ENCODE measurements around the gene NCAPG.
"Not testable (repeated sequence)": the region's sequence is repeated elsewhere in the genome, so short reads cannot be mapped to it uniquely, and the experiment has no call there.

The NCAPG gene

DNA sequence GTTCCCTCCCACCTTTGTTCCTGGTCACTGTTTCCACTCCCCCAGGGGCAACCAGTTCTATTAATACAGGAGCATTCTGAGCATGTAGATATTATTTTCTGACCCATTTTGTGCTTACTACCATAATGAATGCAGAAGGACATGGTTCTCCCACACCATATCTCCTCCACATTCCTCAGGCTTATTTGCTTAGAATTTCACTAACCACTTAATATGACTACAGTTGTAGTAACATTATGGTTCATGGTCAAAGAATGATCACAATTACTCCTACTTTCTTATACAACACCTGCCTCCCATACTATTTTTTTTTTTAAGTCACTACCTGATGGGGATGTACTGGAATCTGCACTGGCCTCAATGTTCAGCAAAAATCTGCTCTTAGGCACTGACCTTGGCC is 21.8 kb upstream of the NCAPG start:
- no peak for DNase-seq

DNA sequence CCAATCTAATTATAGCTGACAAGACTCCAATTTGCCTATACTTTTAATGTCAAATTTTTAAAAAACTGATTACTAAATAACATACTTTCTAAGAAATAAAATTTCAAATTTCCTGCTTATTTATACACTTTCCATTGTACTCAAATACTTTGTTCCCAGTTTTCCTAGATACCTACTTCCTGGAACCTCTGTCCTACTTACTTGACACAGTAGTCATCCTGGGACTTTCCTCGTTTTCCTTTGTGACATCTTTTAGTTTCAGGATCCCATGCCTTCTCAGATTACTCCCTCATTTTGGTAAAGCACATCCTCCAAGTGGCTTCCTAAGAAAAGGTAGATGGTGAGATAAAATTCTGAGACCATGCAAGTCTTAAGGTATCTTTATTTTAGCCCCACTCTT is 16.0 kb upstream of the NCAPG start:
- no peak for DNase-seq

DNA sequence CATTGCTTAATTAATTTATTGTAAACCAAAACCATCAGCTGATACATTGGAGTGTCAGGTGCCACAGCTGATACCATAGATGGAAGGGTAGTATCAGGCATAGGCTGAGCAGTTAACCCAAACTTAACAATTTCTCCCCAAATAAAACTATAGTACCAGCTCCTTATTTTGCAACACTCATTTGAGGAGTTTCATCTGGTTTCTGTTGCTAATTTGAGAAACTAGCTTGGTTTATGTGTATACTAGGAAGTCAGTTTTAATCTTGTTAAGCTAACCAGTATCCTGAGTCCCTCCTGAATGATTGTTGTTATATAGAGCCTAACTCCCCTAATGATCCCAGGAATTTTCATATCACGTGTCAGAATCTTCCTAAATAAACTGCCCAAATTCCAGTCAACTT is 13.0 kb upstream of the NCAPG start:
- DNase-seq = no peak

DNA sequence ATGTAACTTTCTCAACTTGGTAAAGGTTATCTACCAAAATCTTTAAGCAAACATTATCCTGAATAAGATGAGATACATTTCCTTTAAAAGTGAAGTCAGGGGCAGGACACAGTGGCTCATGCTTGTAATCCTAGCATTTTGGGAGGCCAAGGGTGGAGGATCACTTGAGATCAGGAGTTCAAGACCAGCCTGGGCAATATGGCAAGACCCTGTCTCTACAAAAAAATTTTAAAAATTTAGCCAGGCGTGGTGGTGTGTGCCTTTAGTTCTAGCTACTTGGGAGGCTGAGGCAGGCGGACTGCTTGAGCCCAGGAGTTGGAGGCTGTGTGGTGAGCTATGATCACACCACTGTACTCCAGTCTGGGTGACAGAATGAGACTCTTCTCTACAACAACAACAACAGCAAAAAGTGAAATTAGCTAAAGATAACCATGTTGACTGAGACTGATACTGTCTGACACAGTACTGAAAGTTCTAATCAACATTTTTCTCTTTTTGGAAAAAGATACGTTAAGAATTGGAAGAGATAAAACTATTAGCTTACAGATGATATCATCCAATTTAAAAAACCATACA is 5.1 kb upstream of the NCAPG start:
- no peak for DNase-seq

DNA sequence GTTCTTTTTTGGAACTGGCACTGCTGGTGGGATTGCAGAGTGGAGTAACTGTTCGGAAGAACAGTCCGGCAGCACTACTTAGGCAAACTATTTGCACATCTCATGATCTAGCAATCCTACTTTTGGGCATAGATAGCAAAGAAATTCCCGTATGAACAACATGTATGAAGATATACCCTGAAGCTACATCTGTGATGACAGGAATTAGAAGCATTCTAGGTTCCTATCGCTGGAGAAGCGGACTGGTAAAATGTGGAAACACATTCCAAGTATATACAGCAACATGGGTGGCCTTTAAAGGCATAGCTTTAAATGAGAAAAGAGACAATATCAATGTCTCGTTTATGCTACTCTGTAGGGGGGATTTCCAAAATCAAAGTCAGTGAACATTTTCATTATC is 3.3 kb upstream of the NCAPG start:
- DNase-seq = no peak

- DNase-seq = no peak
Measured at GRCh38 chr4:17809667-17810066, 1.1 kb upstream of the NCAPG start.

GRCh38 chr4:17811078-17811603 is 362 bp downstream of the NCAPG start:
- no peak for DNase-seq

GRCh38 chr4:17812125-17812524 is 1.3 kb downstream of the NCAPG start:
- DNase-seq = no peak

- no peak for DNase-seq
Measured at GRCh38 chr4:17812801-17813200, 2.0 kb downstream of the NCAPG start.

- DNase-seq = no peak
Measured at GRCh38 chr4:17814140-17814539, 3.4 kb downstream of the NCAPG start.

GRCh38 chr4:17816142-17816541 is 5.4 kb downstream of the NCAPG start:
- DNase-seq = no peak

DNA sequence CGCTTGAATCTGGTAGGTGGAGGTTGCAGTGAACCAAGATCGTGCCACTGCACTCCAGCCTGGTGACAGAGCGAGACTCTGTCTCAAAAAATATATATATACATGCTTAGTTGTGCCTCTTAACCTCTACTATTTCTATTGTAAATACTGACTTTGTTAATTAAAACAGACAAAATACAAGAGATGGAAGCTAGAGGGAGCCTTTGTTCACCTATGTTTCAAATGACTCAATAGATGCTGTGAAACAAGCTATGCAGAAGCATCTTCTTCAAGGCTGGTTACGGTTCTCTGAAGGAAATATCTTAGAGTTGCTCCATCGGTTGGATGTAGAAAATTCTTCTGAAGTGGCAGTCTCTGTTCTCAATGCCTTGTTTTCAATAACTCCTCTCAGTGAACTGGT is 6.2 kb downstream of the NCAPG start:
- DNase-seq = no peak

- DNase-seq = no peak
Measured at GRCh38 chr4:17823871-17824669, 13.3 kb downstream of the NCAPG start.

DNA sequence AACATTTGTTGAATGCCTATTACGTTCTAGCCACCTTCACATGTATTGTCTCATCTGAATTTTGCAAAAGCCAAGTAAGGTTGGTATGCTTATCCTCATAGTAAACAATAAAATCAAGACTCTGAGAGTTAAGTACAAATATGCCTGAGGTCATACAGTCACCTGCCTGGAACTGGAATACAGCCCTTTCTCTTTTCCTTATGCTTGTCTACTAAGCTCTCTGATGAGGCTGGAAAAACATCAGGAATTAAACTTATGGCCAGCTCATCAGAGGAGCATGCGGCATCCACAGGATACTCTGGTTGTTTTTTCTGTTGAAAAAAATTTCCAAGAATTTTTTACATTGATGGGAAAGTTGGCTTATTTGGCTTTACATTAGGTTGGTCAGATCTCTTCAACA is 35.5 kb downstream of the NCAPG start:
- DNase-seq = no peak

DNA sequence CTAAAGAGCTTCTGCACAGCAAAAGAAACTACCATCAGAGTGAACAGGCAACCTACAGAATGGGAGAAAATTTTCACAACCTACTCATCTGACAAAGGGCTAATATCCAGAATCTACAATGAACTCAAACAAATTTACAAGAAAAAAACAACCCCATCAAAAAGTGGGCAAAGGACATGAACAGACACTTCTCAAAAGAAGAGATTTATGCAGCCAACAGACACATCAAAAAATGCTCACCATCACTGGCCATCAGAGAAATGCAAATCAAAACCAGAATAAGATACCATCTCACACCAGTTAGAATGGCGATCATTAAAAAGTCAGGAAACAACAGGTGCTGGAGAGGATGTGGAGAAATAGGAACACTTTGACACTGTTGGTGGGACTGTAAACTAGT is 39.5 kb downstream of the NCAPG start:
- not testable (repeated sequence) for DNase-seq

- no peak for DNase-seq
Measured at GRCh38 chr4:17851959-17852358, 41.2 kb downstream of the NCAPG start.

DNA sequence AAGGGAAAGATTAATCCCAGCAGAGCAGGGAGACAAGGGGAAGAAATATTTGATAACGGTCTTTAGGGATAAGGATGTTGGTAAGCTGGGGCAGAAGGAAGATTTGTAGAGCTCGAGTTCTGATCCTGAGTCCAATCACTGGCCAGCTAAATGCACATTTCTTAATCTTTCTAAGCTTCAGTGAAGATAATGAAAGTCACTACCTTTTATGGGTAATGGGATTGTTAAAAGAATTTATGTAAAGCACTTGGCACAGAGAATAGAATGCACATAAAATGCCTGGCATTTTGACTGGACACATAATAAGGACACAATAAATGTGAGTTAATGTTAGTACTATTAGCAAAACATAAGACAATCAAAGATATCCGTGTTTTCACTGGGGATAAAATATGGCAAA is 43.3 kb downstream of the NCAPG start:
- no peak for DNase-seq

- no peak for DNase-seq
Measured at GRCh38 chr4:17859793-17860406, 49.1 kb downstream of the NCAPG start.

DNA sequence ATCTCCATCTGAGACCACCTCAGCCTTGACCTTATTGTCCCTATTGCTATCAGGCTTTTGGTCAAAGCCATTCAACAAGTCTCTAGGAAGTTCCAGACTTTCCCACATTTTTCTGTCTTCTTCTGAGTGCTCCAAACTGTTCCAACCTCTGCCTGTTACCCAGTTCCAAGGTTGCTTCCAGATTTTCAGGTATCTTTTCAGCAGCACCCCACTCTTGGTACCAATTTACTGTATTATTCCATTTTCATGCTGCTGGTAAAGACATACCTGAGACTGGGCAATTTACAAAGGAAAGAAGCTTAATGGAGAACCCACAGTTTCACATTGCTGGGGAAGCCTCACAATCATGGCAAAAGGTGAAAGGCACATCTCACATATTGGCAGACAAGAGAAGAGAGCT is 51.1 kb downstream of the NCAPG start:
- DNase-seq = not testable (repeated sequence)

DNA sequence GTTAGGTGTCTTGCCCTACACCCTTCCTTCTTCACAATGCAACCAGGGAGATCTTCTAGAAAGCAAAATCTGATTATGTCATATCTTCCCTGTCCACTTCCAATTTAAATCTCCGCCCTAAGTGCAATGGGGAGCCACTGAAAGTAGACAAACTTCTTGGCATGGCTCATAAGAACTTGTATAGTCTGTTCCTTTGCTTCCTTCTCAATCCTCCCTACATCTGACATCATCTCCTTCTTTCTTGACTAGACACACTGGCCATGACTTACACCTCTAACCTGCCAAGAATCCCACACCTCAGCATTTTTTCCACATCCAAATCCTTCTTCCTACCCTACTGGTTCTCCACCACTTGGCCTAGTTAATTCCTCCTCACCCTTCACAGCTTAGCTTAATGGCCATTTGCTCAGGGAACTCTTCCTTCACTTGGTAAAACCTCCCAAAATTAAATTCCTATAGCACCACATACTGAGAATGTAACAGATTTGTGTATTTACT is 55.1 kb downstream of the NCAPG start:
- no peak for DNase-seq

GRCh38 chr4:17866810-17867209 is 56.0 kb downstream of the NCAPG start:
- DNase-seq = no peak

DNA sequence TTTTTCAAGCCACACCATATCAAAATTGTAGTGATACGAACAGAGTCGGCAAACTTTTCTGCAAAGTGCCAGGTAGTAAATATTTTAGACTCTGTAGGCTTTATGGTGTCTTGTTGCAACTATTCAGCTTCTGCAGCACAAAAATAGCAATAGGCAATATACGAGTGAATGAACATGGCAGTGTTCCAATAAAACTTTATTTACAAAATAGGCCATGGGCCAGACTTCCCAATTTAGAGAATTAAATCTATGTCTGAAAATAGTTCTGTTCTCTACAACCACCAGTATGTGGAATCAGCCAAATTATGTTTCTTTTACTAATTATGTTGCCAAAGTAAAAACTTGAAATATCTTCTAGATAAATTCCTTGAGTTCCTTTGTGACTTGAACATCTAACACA is 56.5 kb downstream of the NCAPG start:
- DNase-seq = no peak

DNA sequence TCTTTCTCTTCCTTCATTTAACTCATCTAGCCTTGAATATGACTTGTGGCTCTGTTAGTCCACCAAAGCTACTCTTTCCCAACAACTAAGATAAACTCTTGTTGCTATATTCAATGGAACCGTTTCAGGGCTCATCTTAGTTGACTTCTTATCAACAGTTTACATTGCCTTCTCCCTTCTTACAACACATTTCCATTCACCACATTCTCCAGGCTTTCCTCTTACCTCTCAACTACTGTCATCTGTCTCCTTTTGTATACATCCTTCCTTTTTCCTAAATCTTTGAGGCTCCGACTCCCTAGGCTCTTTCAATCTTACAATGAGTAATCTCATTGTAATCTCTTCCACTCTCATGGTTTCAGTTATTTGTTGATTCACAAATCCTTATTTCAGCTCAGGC is 58.5 kb downstream of the NCAPG start:
- no peak for DNase-seq
